Activated CD8-positive, alpha-beta memory T cell treated with anti-CD3 and anti-CD28 coated beads, Interleukin-2, amount 50 U/mL, for 24 hours (primary cell): ENCODE data around the gene NFKBIE.

Experiments used
- DNase-seq: peaks from one replicate; pipeline ENCODE4 v3.0.0-alpha.2; 2020; ENCODE audit errors: extremely low read depth

Gene NFKBIE

GRCh38 chr6:44297063-44298038 is 32.0 kb upstream of the NFKBIE start:
- DNase-seq = no peak

- DNase-seq = no peak
Measured at GRCh38 chr6:44294832-44295791, 29.8 kb upstream of the NFKBIE start.

GRCh38 chr6:44292661-44293365 is 27.5 kb upstream of the NFKBIE start:
- DNase-seq = no peak

- DNase-seq = no peak
Measured at GRCh38 chr6:44291841-44292240, 26.5 kb upstream of the NFKBIE start.

GRCh38 chr6:44289726-44290260 is 24.4 kb upstream of the NFKBIE start:
- DNase-seq = no peak

- no peak for DNase-seq
Measured at GRCh38 chr6:44286747-44287146, 21.4 kb upstream of the NFKBIE start.

DNA sequence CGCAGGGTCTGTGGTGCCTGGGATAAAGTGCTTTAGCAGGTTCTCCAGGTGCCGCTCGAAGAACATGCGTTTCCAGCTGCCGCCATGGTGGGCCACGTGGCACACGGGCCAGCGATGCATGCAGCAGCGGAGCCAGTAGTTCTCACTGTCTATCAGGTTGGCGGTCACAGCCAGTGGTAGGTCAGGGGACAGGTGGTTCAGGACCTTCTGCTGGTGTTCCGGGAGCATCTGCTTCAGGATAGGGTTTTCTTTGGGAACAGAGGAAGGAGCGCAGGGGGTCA is 20.9 kb upstream of the NFKBIE start:
- no peak for DNase-seq

DNA sequence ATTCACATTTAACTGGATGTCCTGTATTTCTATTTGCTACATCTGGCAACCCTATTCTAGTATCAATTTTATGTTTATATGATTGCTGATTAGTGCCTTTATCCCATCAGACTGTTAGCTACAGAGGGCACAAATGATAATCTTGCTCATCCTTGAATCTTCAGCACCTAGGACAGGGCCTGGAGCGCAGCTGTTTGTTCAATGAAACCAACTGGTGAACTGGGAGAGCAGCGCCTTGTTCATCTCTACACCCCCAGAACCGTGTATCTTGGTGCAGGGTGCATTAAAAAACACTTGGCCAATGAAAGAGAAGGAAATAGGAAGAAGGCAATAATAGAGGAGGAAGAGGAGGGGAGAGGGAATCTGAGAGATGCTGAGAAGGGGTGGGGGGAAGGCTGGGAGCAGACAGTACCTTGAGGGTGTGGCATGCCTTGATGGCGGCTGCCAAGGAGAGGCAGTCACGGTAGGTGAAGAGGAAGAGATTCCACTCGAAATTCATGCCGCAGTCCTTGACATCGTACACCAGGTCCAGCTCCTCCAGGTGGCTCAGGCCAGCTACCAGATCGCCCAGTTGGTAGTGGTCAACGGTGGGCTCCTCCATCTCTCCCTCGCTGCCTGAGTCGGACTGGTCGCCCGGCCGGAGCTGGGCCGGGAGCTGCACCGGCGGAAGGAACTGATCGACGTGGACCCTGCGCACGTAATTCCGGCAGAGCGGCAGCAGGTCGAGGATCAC is 20.4 kb upstream of the NFKBIE start:
- DNase-seq = no peak

GRCh38 chr6:44284867-44285266 is 19.5 kb upstream of the NFKBIE start:
- no peak for DNase-seq

GRCh38 chr6:44284121-44284520 is 18.8 kb upstream of the NFKBIE start:
- no peak for DNase-seq

GRCh38 chr6:44278774-44279697 is 13.7 kb upstream of the NFKBIE start:
- DNase-seq = no peak

DNA sequence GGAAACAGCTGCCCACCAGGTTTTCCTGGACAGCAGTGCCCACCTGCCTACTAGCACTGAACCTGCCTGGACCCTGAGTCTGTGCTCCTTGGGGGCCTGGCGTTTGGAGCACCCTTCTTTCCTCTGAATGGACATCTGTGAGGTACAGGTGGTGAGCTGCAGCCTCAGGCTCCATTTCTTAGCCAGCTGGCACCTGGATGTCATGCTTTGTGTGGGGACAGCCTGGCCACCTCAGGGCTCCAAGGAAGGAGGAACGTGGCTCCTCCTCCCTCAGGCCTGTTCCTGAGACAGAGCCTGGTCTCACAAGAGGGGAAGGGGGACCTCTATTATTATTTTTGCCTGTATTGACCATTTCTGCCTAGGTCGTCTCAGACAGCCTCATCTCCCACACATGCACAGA is 13.0 kb upstream of the NFKBIE start:
- no peak for DNase-seq

DNA sequence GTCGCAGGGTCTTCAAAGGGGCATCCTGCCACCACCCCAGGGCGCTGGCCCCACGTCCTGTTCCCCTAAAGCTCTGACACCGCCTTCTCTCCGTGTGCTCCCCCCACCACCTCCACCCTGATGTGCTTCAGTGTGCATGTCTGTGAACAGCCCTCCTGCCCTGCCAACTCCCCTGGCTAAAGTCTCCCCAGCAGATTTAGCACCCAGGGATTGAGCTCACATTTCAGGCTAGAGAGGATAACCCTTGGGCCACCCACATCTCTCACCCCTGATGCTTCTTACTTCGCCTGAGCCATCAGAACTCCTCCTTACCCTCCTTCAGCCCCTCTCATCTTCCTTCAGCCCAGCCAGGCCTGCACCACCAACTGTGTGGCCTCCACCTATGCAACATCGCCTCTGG is 12.4 kb upstream of the NFKBIE start:
- DNase-seq = no peak

- no peak for DNase-seq
Measured at GRCh38 chr6:44276667-44277640, 11.6 kb upstream of the NFKBIE start.

DNA sequence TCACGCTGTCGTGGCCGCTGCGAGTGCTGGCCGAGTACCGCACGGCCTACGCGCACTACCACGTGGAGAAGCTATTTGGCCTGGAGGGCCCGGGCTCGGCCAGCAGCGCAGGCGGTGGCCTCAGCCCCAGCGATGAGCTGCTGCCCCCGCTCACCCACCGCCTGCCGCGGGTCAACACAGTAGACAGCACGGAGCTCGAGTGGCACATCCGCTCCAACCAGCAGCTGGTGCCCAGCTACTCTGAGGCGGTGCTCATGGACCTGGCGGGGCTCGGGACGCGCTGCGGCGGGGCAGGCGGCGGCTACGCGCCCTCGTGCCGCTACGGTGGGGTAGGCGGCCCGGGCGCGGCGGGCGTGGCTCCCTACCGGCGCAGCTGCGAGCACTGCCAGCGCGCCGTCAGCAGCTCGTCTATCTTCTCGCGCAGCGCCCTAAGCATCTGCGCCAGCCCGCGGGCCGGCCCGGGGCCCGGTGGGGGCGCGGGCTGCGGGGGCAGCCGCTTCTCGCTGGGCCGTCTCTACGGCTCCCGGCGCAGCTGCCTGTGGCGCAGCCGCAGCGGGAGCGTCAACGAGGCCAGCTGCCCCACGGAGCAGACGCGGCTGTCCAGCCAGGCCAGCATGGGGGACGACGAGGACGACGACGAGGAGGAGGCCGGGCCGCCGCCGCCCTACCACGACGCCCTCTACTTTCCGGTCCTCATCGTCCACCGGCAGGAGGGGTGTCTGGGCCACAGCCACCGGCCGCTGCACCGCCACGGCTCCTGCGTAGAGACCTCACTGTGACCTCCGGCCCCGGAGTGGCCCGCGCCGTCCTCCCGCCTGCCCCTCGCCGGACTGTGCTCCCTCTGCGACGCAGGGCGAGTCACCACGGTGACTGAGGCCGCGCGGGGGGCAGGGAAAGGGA is 10.6 kb upstream of the NFKBIE start:
- no peak for DNase-seq

DNA sequence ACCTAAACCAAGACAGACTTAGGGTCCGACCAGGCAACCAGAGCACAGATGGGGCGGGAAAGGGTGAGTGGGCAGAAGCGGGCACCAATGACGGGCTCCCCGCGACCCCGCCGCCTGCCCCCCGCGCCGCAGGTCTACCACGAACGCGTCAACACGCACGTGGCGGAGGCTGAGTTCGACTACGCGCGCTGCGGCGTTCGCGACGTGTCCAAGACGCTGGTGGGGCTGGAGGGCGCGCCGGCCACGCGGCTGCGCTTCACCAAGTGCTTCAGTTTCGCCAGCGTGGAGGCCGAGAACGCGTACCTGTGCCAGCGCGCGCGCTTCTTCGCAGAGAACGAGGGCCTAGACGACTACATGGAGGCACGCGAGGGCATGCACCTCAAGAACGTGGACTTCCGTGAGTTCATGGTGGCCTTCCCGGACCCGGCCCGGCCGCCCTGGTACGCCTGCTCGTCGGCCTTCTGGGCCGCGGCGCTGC is 10.0 kb upstream of the NFKBIE start:
- no peak for DNase-seq

GRCh38 chr6:44273617-44274016 is 8.3 kb upstream of the NFKBIE start:
- no peak for DNase-seq
